K562 (cell line): Measurements from ENCODE around the gene RSRC1. TPM values are rescaled to one million over a fixed set of nuclear protein-coding genes. Genes with fewer than 3 reads are reported as not detected.

ENCODE experiments used
- ATAC-seq: fragments of 200-7000 bp; cut with Tn5 transposase; 3 replicates; pipeline ENCODE4 v1.9.1; 2020; ENCODE audit warnings: moderate library complexity
- BruUV-seq: library from RNA; stranded (reverse); fragments of 400-500 nt; replicated peaks from 2 replicates; lab custom pipeline; 2021; lab: Mats Ljungman, UMichigan
- CTCF ChIA-PET: fragments of 300-600 bp; formaldehyde crosslinking; extraction: SDS; loops from one replicate; lab custom pipeline; 2021; ENCODE audit warnings: low intra/inter-chr PET ratio; lab: Yijun Ruan, JAX
- POLR2A ChIA-PET: fragments of 300-600, 350-650 bp; sonication (Branson Sonifier 250); formaldehyde crosslinking; extraction: SDS; loops from one replicate; lab custom pipeline; 2021; ENCODE audit warnings: antibody characterized with exemption, inconsistent platforms; lab: Yijun Ruan, JAX
- DNase-seq, 4 experiments: peaks; one replicate each; pipeline versions ENCODE4 v3.0.0 to v3.0.0-alpha.2; 2011 to 2018; ENCODE audit warnings: low spot score in 3 of 4, mixed read lengths in 3 of 4; ENCODE audit errors: extremely low read depth in 1 of 4
- FAIRE-seq: peaks from 2 replicates; lab custom pipeline; 2011; peaks lifted over from hg19 to GRCh38; lab: Jason Lieb, UNC
- H2AFZ ChIP-seq: 2 replicates; pipeline ENCODE4 v1.6.0; 2011; ENCODE audit warnings: low read depth, low read length, control low read depth, inconsistent platforms
- H3K27ac ChIP-seq: fragments of 200-600 bp; 3 replicates; pipeline ENCODE4 v1.8.0; 2011; ENCODE audit warnings: low read depth, mild to moderate bottlenecking, control low read depth, inconsistent platforms, low read length, moderate library complexity, mixed read lengths; ENCODE audit errors: extremely low read depth
- H3K27me3 ChIP-seq, 2 experiments: fragments of 300-600 bp in 1 of 2; 2 replicates in 1 of 2; 3 replicates in 1 of 2; pipeline versions ENCODE4 v1.6.0 to v1.8.0; 2011; ENCODE audit warnings: inconsistent platforms in 2 of 2, low read length in 2 of 2, mild to moderate bottlenecking in 1 of 2, mixed read lengths in 1 of 2, moderate library complexity in 1 of 2; ENCODE audit not compliant: control insufficient read depth in 2 of 2, insufficient read depth in 2 of 2
- H3K36me3 ChIP-seq: fragments of 300-600 bp; 3 replicates; pipeline ENCODE4 v1.8.0; 2011; ENCODE audit warnings: mild to moderate bottlenecking, low read length, inconsistent platforms; ENCODE audit not compliant: control insufficient read depth, insufficient read depth
- H3K4me1 ChIP-seq, 2 experiments: fragments of 200-600 bp in 1 of 2; replicated peaks in 1 of 2; 2 replicates in 1 of 2; 3 replicates in 1 of 2; pipeline versions ENCODE4 v1.5.1 to v1.8.0; 2011; ENCODE audit warnings: inconsistent platforms in 2 of 2, low read length in 2 of 2, mild to moderate bottlenecking in 1 of 2, mixed read lengths in 1 of 2, moderate library complexity in 1 of 2; ENCODE audit not compliant: control insufficient read depth in 2 of 2, insufficient read depth in 2 of 2
- H3K4me2 ChIP-seq: 2 replicates; pipeline ENCODE4 v1.6.1; 2011; ENCODE audit warnings: low read length, control low read depth, inconsistent platforms, mixed read lengths; ENCODE audit not compliant: insufficient read depth
- H3K4me3 ChIP-seq: fragments of 200-600 bp; sonication (generic), shearing (Covaris generic); 2 replicates; pipeline ENCODE4 v1.5.1; 2016; ENCODE audit warnings: control low read depth, inconsistent platforms
- H3K79me2 ChIP-seq: fragments of 200-600 bp; 3 replicates; pipeline ENCODE4 v1.8.0; 2011; ENCODE audit warnings: low read length, inconsistent platforms; ENCODE audit not compliant: control insufficient read depth, insufficient read depth
- H3K9ac ChIP-seq, 2 experiments: 2 replicates each; pipeline versions ENCODE4 v1.6.0 to v1.6.1; 2011; ENCODE audit warnings: low read depth in 2 of 2, low read length in 2 of 2, control low read depth in 1 of 2, inconsistent platforms in 1 of 2, mild to moderate bottlenecking in 1 of 2, mixed read lengths in 1 of 2; ENCODE audit not compliant: insufficient read depth in 1 of 2
- H3K9me1 ChIP-seq: one replicate; pipeline ENCODE4 v1.6.0; 2011; ENCODE audit warnings: inconsistent platforms, mild to moderate bottlenecking, low read length, moderate library complexity; ENCODE audit not compliant: control insufficient read depth, insufficient read depth
- H3K9me3 ChIP-seq: replicated peaks from 2 replicates; pipeline ENCODE4 v1.5.1; 2011; ENCODE audit warnings: low read depth, low read length, inconsistent platforms; ENCODE audit not compliant: control insufficient read depth, insufficient read depth
- H4K20me1 ChIP-seq: replicated peaks from 2 replicates; pipeline ENCODE4 v1.6.1; 2011; ENCODE audit warnings: low read length, inconsistent platforms, mixed read lengths; ENCODE audit not compliant: control insufficient read depth, insufficient read depth
- ATF1 ChIP-seq, 2 experiments: fragments of 450-650 bp in 1 of 2; IDR thresholded peaks; 2 replicates each; pipeline ENCODE4 v1.6.1; 2016; ENCODE audit warnings: missing compliant biosample characterization in 1 of 2, missing genetic modification characterization in 1 of 2
- CBFA2T2 ChIP-seq: fragments of 450-650 bp; conservative IDR thresholded peaks from 2 replicates; pipeline ENCODE4 v1.6.1; 2017; ENCODE audit warnings: mild to moderate bottlenecking
- CBFB ChIP-seq: sonication (generic); formaldehyde crosslinking; IDR thresholded peaks from 2 replicates; pipeline ENCODE4 v1.4.0; 2020; ENCODE audit warnings: mild to moderate bottlenecking, missing genetic modification reagents
- ETV5 ChIP-seq: sonication (generic); formaldehyde crosslinking; IDR thresholded peaks from 2 replicates; pipeline ENCODE4 v1.4.0; 2020; ENCODE audit warnings: low read depth, mild to moderate bottlenecking, missing genetic modification reagents
- HCFC1 ChIP-seq: IDR thresholded peaks from 2 replicates; pipeline ENCODE4 v1.6.1; 2012; ENCODE audit warnings: low read depth, low read length, improper control_type of control experiment
- MEF2D ChIP-seq: conservative IDR thresholded peaks from 2 replicates; pipeline ENCODE4 v1.6.1; 2016; ENCODE audit warnings: low read depth, missing genetic modification characterization, missing compliant biosample characterization
- NFIX ChIP-seq: fragments of 250-450 bp; sonication (Bioruptor Pico); IDR thresholded peaks from 2 replicates; pipeline ENCODE4 v1.4.0; 2020; ENCODE audit warnings: low read depth, mild to moderate bottlenecking, moderate library complexity
- RAD21 ChIP-seq, 2 experiments: fragments of 250-450 bp in 1 of 2; fragments of 450-650 bp in 1 of 2; sonication (Bioruptor Pico) in 1 of 2; formaldehyde crosslinking in 1 of 2; IDR thresholded peaks in 1 of 2; conservative IDR thresholded peaks in 1 of 2; 2 replicates each; pipeline versions ENCODE4 v1.4.0 to v1.8.0; 2020 to 2022; ENCODE audit warnings: mild to moderate bottlenecking in 2 of 2, moderate library complexity in 1 of 2
- WGBS: fragments of 100-300 bp; shearing (Covaris generic); methylation state at CpG from one replicate; pipeline ENCODE4 v1.1.6; 2016; ENCODE audit warnings: low coverage, mixed read lengths; ENCODE audit not compliant: insufficient coverage; ENCODE audit errors: missing lambda C conversion rate; 5-methylcytosine and 5-hydroxymethylcytosine counted together
- in situ Hi-C: fragments of 300-500 bp; cut with MboI; formaldehyde crosslinking; loops from 4 replicates; pipeline ENCODE4 v1.15.0; 2018; ENCODE audit warnings: inconsistent platforms, mixed read lengths
- intact Hi-C: fragments of 100-400 bp; cut with micrococcal nuclease; formaldehyde crosslinking; loops from 2 replicates; pipeline ENCODE4 v1.14.2; 2022
- polyA plus RNA-seq, 8 experiments: library from polyadenylated mRNA; depleted of rRNA in 4 of 8; stranded (reverse) in 5 of 8; unstranded in 3 of 8; fragments of >200 nt; fragmentation: Nextera tagmentation in 2 of 8; fragmentation: Illumina TruSeq in 1 of 8; extraction: Ambion mirVana in 2 of 8; extraction: Trizol in 1 of 8; gene quantifications; 2 replicates each; pipeline versions ENCODE4 v1.2.1 to v1.2.3, GENCODE V29; 2011 to 2014; ENCODE audit warnings: inconsistent platforms in 1 of 8, missing spikeins in 1 of 8
- total RNA-seq, 7 experiments: library from RNA; depleted of rRNA in 6 of 7; stranded (reverse); fragments of >200 nt in 6 of 7; fragmentation: Illumina TruSeq in 2 of 7; extraction: Trizol in 2 of 7; gene quantifications; 2 replicates each; pipeline versions ENCODE4 v1.2.1 to v1.2.3, GENCODE V29; 2011 to 2021; ENCODE audit warnings: low replicate concordance in 1 of 7
- TF ChIP-seq, protein P1 (sequence below): fragments of 250-450 bp; sonication (Bioruptor Pico); IDR thresholded peaks from 2 replicates; pipeline ENCODE4 v1.4.0; 2020; ENCODE audit warnings: mild to moderate bottlenecking, moderate library complexity, borderline replicate concordance
- TF ChIP-seq, protein P2 (sequence below), 2 experiments: fragments of 450-650 bp in 1 of 2; sonication (generic) in 1 of 2; formaldehyde crosslinking; conservative IDR thresholded peaks; 2 replicates each; pipeline versions ENCODE4 v1.4.0 to v1.8.1; 2020 to 2022; ENCODE audit warnings: mild to moderate bottlenecking in 1 of 2, missing genetic modification reagents in 1 of 2
- TF ChIP-seq, protein P3 (sequence below): fragments of 450-650 bp; IDR thresholded peaks from 2 replicates; pipeline ENCODE4 v1.6.1; 2016; ENCODE audit warnings: low read depth

RSRC1 gene
- total and polyA plus RNA-seq, 9 of the 15 experiments (the other 6 are each of a cell fraction or from before 2014, with no cell fraction given), result 19.3 to 128 (median 75.5) TPM

DNA sequence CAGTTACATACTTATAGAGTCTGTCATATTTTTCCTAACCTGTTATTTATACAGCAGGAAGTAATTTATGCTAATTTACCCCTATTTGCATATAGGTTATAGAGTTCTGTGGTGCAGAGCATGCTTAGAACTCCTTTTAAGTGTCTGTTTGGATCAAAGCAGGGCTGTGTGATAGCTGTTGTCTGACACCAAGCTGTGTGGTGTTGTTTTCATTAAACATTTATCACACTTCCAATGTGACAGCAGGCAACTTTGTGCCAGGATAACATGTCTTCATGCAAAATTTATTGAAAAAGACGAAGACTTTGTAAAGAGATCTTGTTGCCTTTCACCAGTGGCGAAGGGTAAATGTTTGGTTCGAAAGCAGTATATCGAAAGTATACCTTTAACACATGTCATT, 100.2 kb downstream of the RSRC1 start:
- Histone ChIP-seq H3K4me2 (no peak overlapping the region), H3K27me3 (no peaks in the 10 kb centered on the region), H2AFZ (no peak overlapping the region), H3K36me3 (no peaks in the 10 kb centered on the region), H3K4me3 (no peak overlapping the region), H3K27ac (no peak overlapping the region), H3K9me1 (no peaks in the 10 kb centered on the region), H3K79me2 (peaks cover 4% of the 10 kb centered on the region; the same call in 2 of the 3 replicates), H3K9ac (no peak overlapping the region), H3K9me3 (no peaks in the 10 kb centered on the region), H3K4me1 (no peaks in the 10 kb centered on the region), H4K20me1 (no peaks in the 10 kb centered on the region)
- 92% methylated on average over 4 of the region's 4 CpGs for WGBS
- ChIA-PET CTCF (no interaction called here), POLR2A (no interaction called here)
- in situ Hi-C loops, result no loop called here
- intact Hi-C loops, result no loop called here
- ATAC-seq (no peak), DNase-seq (no peak), FAIRE-seq (no peak)
- no TSS peak for BruUV-seq
- TF ChIP-seq MEF2D (tag) (no peak), HCFC1 (no peak), NFIX (CRISPR knock-in tag) (no peak), ATF1 (CRISPR knock-in tag; IDR thresholded peaks at IDR 0.05) (no peak), ATF1 (tag; IDR thresholded peaks at IDR 0.05) (no peak), CBFB (no peak), CBFA2T2 (no peak), RAD21 (CRISPR knock-in tag; conservative IDR thresholded peaks at IDR 0.05 in 1 of 2, IDR thresholded peaks at IDR 0.05 in 1 of 2) (no peak), ETV5 (CRISPR knock-in tag) (no peak)
- TF ChIP-seq, protein P1, sequence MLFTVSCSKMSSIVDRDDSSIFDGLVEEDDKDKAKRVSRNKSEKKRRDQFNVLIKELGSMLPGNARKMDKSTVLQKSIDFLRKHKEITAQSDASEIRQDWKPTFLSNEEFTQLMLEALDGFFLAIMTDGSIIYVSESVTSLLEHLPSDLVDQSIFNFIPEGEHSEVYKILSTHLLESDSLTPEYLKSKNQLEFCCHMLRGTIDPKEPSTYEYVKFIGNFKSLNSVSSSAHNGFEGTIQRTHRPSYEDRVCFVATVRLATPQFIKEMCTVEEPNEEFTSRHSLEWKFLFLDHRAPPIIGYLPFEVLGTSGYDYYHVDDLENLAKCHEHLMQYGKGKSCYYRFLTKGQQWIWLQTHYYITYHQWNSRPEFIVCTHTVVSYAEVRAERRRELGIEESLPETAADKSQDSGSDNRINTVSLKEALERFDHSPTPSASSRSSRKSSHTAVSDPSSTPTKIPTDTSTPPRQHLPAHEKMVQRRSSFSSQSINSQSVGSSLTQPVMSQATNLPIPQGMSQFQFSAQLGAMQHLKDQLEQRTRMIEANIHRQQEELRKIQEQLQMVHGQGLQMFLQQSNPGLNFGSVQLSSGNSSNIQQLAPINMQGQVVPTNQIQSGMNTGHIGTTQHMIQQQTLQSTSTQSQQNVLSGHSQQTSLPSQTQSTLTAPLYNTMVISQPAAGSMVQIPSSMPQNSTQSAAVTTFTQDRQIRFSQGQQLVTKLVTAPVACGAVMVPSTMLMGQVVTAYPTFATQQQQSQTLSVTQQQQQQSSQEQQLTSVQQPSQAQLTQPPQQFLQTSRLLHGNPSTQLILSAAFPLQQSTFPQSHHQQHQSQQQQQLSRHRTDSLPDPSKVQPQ (CRISPR knock-in tag), result no peak
- TF ChIP-seq, protein P2, sequence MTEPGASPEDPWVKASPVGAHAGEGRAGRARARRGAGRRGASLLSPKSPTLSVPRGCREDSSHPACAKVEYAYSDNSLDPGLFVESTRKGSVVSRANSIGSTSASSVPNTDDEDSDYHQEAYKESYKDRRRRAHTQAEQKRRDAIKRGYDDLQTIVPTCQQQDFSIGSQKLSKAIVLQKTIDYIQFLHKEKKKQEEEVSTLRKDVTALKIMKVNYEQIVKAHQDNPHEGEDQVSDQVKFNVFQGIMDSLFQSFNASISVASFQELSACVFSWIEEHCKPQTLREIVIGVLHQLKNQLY (CRISPR knock-in tag; conservative IDR thresholded peaks at IDR 0.05), result no peak
- TF ChIP-seq, protein P3, sequence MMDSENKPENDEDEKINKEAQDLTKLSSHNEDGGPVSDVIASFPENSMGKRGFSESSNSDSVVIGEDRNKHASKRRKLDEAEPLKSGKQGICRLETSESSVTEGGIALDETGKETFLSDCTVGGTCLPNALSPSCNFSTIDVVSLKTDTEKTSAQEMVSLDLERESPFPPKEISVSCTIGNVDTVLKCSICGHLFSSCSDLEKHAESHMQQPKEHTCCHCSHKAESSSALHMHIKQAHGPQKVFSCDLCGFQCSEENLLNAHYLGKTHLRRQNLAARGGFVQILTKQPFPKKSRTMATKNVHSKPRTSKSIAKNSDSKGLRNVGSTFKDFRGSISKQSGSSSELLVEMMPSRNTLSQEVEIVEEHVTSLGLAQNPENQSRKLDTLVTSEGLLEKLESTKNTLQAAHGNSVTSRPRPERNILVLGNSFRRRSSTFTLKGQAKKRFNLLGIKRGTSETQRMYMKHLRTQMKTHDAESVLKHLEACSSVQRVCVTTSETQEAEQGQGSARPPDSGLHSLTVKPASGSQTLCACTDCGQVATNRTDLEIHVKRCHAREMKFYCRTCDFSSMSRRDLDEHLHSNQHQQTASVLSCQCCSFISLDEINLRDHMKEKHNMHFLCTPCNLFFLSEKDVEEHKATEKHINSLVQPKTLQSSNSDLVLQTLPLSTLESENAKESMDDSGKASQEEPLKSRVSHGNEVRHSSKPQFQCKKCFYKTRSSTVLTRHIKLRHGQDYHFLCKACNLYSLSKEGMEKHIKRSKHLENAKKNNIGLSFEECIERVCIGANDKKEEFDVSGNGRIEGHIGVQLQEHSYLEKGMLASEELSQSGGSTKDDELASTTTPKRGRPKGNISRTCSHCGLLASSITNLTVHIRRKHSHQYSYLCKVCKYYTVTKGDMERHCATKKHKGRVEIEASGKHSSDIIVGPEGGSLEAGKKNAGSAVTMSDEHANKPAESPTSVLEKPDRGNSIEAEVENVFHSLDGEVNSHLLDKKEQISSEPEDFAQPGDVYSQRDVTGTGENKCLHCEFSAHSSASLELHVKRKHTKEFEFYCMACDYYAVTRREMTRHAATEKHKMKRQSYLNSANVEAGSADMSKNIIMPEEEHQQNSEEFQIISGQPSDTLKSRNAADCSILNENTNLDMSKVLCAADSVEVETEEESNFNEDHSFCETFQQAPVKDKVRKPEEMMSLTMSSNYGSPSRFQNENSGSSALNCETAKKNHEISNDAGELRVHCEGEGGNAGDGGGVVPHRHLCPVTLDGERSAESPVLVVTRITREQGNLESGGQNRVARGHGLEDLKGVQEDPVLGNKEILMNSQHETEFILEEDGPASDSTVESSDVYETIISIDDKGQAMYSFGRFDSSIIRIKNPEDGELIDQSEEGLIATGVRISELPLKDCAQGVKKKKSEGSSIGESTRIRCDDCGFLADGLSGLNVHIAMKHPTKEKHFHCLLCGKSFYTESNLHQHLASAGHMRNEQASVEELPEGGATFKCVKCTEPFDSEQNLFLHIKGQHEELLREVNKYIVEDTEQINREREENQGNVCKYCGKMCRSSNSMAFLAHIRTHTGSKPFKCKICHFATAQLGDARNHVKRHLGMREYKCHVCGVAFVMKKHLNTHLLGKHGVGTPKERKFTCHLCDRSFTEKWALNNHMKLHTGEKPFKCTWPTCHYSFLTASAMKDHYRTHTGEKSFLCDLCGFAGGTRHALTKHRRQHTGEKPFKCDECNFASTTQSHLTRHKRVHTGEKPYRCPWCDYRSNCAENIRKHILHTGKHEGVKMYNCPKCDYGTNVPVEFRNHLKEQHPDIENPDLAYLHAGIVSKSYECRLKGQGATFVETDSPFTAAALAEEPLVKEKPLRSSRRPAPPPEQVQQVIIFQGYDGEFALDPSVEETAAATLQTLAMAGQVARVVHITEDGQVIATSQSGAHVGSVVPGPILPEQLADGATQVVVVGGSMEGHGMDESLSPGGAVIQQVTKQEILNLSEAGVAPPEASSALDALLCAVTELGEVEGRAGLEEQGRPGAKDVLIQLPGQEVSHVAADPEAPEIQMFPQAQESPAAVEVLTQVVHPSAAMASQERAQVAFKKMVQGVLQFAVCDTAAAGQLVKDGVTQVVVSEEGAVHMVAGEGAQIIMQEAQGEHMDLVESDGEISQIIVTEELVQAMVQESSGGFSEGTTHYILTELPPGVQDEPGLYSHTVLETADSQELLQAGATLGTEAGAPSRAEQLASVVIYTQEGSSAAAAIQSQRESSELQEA, result no peak
